ENCODE results near the gene CPA5.

- TF ChIP-seq CTCF (conservative IDR thresholded peaks at IDR 0.05; ENCODE audit: low read length), result no peak
- no peak for TF ChIP-seq EZH2phosphoT487 (IDR thresholded peaks at IDR 0.05; ENCODE audit: borderline replicate concordance, low read depth, low read length)
Observed at GRCh38 chr7:130409712-130410072, 65.1 kb downstream of the CPA5 start.

Measured in OCI-LY7 (cell line).